ENCODE measurements around the gene GLT6D1. TPM values are rescaled to one million over a fixed set of nuclear protein-coding genes. Genes with fewer than 3 reads are reported as not detected.

The GLT6D1 gene
- total RNA-seq, 1 donor from 2014 or later = not detected

- intact Hi-C loops (cut with micrococcal nuclease) = no loop called here
These were observed 24.3 kb downstream of the GLT6D1 start for GRCh38 chr9:135614821-135615665.

GRCh38 chr9:135613946-135614805 lies 25.2 kb downstream of the GLT6D1 start:
- Mint-ChIP-seq H3K27me3 (ENCODE audit: insufficient read depth) (no peaks in the 10 kb centered on the region), H3K4me3 (no peak overlapping the region), H3K9me3 (no peaks in the 10 kb centered on the region), H3K27ac (no peak overlapping the region), H3K36me3 (ENCODE audit: low read depth) (no peaks in the 10 kb centered on the region), H3K4me1 (ENCODE audit: low read depth) (no peaks in the 10 kb centered on the region)
- DNase-seq (ENCODE audit: low spot score) = no peak
- intact Hi-C loops (cut with micrococcal nuclease) = no loop called here

More at GRCh38 chr9:135614821-135615665, 24.3 kb downstream of the GLT6D1 start:
- no peaks in the 10 kb centered on the region for H3K4me1 Mint-ChIP-seq (ENCODE audit: low read depth)
- no peak overlapping the region for H3K27ac Mint-ChIP-seq
- H3K9me3 Mint-ChIP-seq = no peaks in the 10 kb centered on the region
- H3K27me3 Mint-ChIP-seq (ENCODE audit: insufficient read depth) = no peaks in the 10 kb centered on the region
- no peak overlapping the region for H3K4me3 Mint-ChIP-seq
- no peak for DNase-seq (ENCODE audit: low spot score)
- H3K36me3 Mint-ChIP-seq (ENCODE audit: low read depth) = no peaks in the 10 kb centered on the region

- no peaks in the 10 kb centered on the region for H3K36me3 Mint-ChIP-seq (ENCODE audit: low read depth)
- no peaks in the 10 kb centered on the region for H3K9me3 Mint-ChIP-seq
- H3K27me3 Mint-ChIP-seq (ENCODE audit: insufficient read depth) = no peaks in the 10 kb centered on the region
- H3K4me3 Mint-ChIP-seq = no peak overlapping the region
- no peak for DNase-seq (ENCODE audit: low spot score)
- intact Hi-C loops (cut with micrococcal nuclease) = no loop called here
- H3K4me1 Mint-ChIP-seq (ENCODE audit: low read depth) = no peaks in the 10 kb centered on the region
- H3K27ac Mint-ChIP-seq = no peak overlapping the region
These were observed 26.1 kb downstream of the GLT6D1 start for GRCh38 chr9:135612981-135613910.

- no peak overlapping the region for H3K4me3 Mint-ChIP-seq
- no peaks in the 10 kb centered on the region for H3K9me3 Mint-ChIP-seq
- H3K27ac Mint-ChIP-seq = no peak overlapping the region
- no peaks in the 10 kb centered on the region for H3K27me3 Mint-ChIP-seq (ENCODE audit: insufficient read depth)
- H3K4me1 Mint-ChIP-seq (ENCODE audit: low read depth) = no peaks in the 10 kb centered on the region
- DNase-seq (ENCODE audit: low spot score) = no peak
- H3K36me3 Mint-ChIP-seq (ENCODE audit: low read depth) = no peaks in the 10 kb centered on the region
- intact Hi-C loops (cut with micrococcal nuclease) = no loop called here
These were observed 26.9 kb downstream of the GLT6D1 start for GRCh38 chr9:135612437-135612836.

GRCh38 chr9:135611875-135612209 lies 27.5 kb downstream of the GLT6D1 start:
- no peak overlapping the region for H3K4me3 Mint-ChIP-seq
- H3K9me3 Mint-ChIP-seq = no peaks in the 10 kb centered on the region
- no peaks in the 10 kb centered on the region for H3K4me1 Mint-ChIP-seq (ENCODE audit: low read depth)
- H3K36me3 Mint-ChIP-seq (ENCODE audit: low read depth) = no peaks in the 10 kb centered on the region
- H3K27ac Mint-ChIP-seq = no peak overlapping the region
- intact Hi-C loops (cut with micrococcal nuclease) = no loop called here
- H3K27me3 Mint-ChIP-seq (ENCODE audit: insufficient read depth) = no peaks in the 10 kb centered on the region
- no peak for DNase-seq (ENCODE audit: low spot score)

GRCh38 chr9:135611142-135611874 lies 28.0 kb downstream of the GLT6D1 start:
- intact Hi-C loops (cut with micrococcal nuclease) = no loop called here
- Mint-ChIP-seq H3K4me3 (no peak overlapping the region), H3K9me3 (no peaks in the 10 kb centered on the region), H3K27ac (no peak overlapping the region), H3K4me1 (ENCODE audit: low read depth) (no peaks in the 10 kb centered on the region), H3K27me3 (ENCODE audit: insufficient read depth) (no peaks in the 10 kb centered on the region), H3K36me3 (ENCODE audit: low read depth) (no peaks in the 10 kb centered on the region)
- no peak for DNase-seq (ENCODE audit: low spot score)

GRCh38 chr9:135610290-135611141 lies 28.8 kb downstream of the GLT6D1 start:
- Mint-ChIP-seq H3K27ac (no peak overlapping the region), H3K36me3 (ENCODE audit: low read depth) (no peaks in the 10 kb centered on the region), H3K9me3 (no peaks in the 10 kb centered on the region), H3K4me3 (no peak overlapping the region), H3K27me3 (ENCODE audit: insufficient read depth) (no peaks in the 10 kb centered on the region), H3K4me1 (ENCODE audit: low read depth) (no peaks in the 10 kb centered on the region)
- intact Hi-C loops (cut with micrococcal nuclease) = no loop called here
- no peak for DNase-seq (ENCODE audit: low spot score)

GRCh38 chr9:135609366-135609955 lies 29.9 kb downstream of the GLT6D1 start:
- no peak overlapping the region for H3K4me3 Mint-ChIP-seq
- no peaks in the 10 kb centered on the region for H3K9me3 Mint-ChIP-seq
- no peaks in the 10 kb centered on the region for H3K36me3 Mint-ChIP-seq (ENCODE audit: low read depth)
- no peaks in the 10 kb centered on the region for H3K27me3 Mint-ChIP-seq (ENCODE audit: insufficient read depth)
- DNase-seq (ENCODE audit: low spot score) = no peak
- no peaks in the 10 kb centered on the region for H3K4me1 Mint-ChIP-seq (ENCODE audit: low read depth)
- intact Hi-C loops (cut with micrococcal nuclease) = loop anchor here (10.0 kb wide), 1 partner anchor 355 kb away; the partner anchor contains the start of gene UBAC1
- H3K27ac Mint-ChIP-seq = no peak overlapping the region

GRCh38 chr9:135608999-135609317 lies 30.4 kb downstream of the GLT6D1 start:
- H3K9me3 Mint-ChIP-seq = no peaks in the 10 kb centered on the region
- intact Hi-C loops (cut with micrococcal nuclease) = loop anchor here (10.0 kb wide), 1 partner anchor 356 kb away; the partner anchor contains the start of gene UBAC1

GRCh38 chr9:135608294-135608998 lies 30.9 kb downstream of the GLT6D1 start:
- no peaks in the 10 kb centered on the region for H3K36me3 Mint-ChIP-seq (ENCODE audit: low read depth)
- no peaks in the 10 kb centered on the region for H3K9me3 Mint-ChIP-seq
- no peak overlapping the region for H3K4me3 Mint-ChIP-seq
- H3K27me3 Mint-ChIP-seq (ENCODE audit: insufficient read depth) = no peaks in the 10 kb centered on the region
- DNase-seq (ENCODE audit: low spot score) = no peak
- intact Hi-C loops (cut with micrococcal nuclease) = loop anchor here (10.0 kb wide), 1 partner anchor 356 kb away; the partner anchor contains the start of gene UBAC1
- H3K4me1 Mint-ChIP-seq (ENCODE audit: low read depth) = no peaks in the 10 kb centered on the region
- no peak overlapping the region for H3K27ac Mint-ChIP-seq

More at GRCh38 chr9:135608999-135609317, 30.4 kb downstream of the GLT6D1 start:
- H3K4me1 Mint-ChIP-seq (ENCODE audit: low read depth) = no peaks in the 10 kb centered on the region
- no peak overlapping the region for H3K4me3 Mint-ChIP-seq
- no peak for DNase-seq (ENCODE audit: low spot score)
- no peaks in the 10 kb centered on the region for H3K36me3 Mint-ChIP-seq (ENCODE audit: low read depth)
- no peaks in the 10 kb centered on the region for H3K27me3 Mint-ChIP-seq (ENCODE audit: insufficient read depth)
- H3K27ac Mint-ChIP-seq = no peak overlapping the region
